Epithelial cell of proximal tubule (primary cell): ENCODE results near the gene RPS6KL1. TPM values are rescaled to one million over a fixed set of nuclear protein-coding genes. Genes with fewer than 3 reads are reported as not detected.

Experiments
- DNase-seq: peaks from one replicate; pipeline ENCODE4 v3.0.0-alpha.2; 2011; ENCODE audit warnings: low read depth
- H3K4me3 ChIP-seq: 2 replicates; pipeline ENCODE4 v1.5.1; 2011; ENCODE audit warnings: low read depth, mild to moderate bottlenecking, low read length
- total RNA-seq: library from RNA; depleted of rRNA; stranded (reverse); fragments of >200 nt; gene quantifications from 2 replicates; pipeline ENCODE4 v1.2.3, GENCODE V29; 2015
- TF ChIP-seq, protein P1 (sequence below): conservative IDR thresholded peaks from 2 replicates; pipeline ENCODE4 v1.5.1; 2012; ENCODE audit warnings: low read depth, mild to moderate bottlenecking, low read length

The RPS6KL1 gene
- total RNA-seq, 1 donor from 2014 or later, result 18.7 TPM

DNA sequence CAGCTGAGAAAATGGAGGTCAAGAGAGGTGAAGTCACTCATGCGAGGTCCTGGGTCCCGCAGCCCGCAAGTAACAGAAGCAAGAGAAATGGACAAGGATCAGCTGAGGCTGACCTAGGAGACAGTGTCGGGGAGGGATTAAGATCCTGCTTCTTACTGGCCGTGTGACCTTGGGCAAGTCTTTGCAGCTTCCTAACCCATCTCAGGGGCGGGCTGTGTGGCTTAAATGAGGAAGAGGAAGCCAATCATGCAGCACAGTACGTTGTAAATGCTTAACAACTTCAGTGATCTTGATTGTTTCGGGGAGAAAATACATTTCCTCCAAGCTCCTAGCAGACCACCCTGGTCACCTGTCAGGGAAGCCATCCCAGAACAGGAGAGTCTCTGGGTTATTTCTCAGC, 39.4 kb upstream of the RPS6KL1 start:
- H3K4me3 ChIP-seq, result no peak overlapping the region
- TF ChIP-seq, protein P1, sequence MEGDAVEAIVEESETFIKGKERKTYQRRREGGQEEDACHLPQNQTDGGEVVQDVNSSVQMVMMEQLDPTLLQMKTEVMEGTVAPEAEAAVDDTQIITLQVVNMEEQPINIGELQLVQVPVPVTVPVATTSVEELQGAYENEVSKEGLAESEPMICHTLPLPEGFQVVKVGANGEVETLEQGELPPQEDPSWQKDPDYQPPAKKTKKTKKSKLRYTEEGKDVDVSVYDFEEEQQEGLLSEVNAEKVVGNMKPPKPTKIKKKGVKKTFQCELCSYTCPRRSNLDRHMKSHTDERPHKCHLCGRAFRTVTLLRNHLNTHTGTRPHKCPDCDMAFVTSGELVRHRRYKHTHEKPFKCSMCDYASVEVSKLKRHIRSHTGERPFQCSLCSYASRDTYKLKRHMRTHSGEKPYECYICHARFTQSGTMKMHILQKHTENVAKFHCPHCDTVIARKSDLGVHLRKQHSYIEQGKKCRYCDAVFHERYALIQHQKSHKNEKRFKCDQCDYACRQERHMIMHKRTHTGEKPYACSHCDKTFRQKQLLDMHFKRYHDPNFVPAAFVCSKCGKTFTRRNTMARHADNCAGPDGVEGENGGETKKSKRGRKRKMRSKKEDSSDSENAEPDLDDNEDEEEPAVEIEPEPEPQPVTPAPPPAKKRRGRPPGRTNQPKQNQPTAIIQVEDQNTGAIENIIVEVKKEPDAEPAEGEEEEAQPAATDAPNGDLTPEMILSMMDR, result no peak
- DNase-seq, result no peak

DNA sequence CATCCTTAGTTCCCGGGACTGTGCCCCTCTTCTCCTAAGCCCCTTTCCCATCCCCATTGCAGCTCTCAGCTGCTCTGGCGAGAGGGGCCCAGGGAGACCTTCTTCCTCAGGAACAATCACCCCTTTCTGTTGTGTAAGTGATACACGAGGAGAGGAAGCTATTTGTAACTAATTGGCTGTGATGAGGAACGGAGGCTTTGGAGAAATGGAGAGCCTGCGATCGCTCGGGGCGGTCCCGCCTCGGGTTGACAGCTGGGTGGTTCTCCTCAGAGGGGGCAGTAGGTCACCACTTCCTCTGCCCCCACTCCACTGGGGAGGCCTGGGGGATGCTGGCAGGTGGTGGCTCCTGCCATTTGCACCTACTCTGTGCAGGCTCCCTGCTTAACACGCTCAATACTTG, 39.0 kb upstream of the RPS6KL1 start:
- H3K4me3 ChIP-seq, result no peak overlapping the region
- no peak for DNase-seq
- TF ChIP-seq, protein P1, result no peak

DNA sequence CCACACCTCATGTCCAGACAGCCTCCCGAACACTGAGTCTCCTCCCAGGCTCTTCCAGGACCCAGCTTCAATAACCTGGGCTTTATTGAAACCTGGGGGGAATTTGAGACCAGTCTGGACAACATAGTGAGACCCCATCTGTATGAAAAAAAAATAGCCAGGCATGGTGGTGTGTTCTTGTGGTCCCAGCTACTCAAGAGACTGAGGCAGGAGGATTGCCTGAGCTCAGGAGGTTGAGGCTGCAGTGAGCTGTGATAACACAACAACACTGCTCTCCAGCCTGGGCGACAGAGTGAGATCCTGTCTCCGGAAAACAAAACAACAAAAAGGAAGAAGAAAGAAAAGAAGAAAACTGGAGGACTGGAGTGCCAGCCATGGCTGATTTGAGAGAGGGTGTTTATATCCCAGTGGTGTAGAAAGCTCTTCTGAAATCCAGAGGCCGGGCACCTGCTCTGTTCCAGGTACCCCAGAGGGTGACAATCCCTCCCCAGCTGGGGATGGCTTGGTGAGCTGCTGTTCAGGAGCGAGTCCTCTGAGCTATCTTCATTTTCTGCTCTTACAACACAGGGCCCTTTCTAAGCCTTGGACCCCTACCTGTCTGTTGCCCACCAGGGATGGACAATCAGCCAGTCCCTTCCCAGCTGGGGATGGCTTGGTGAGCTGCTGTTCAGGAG, 38.3 kb upstream of the RPS6KL1 start:
- no peak for DNase-seq
- TF ChIP-seq, protein P1, result no peak
- H3K4me3 ChIP-seq, result no peak overlapping the region

- no peak for DNase-seq
- TF ChIP-seq, protein P1, result no peak
- no peak overlapping the region for H3K4me3 ChIP-seq
Measured at GRCh38 chr14:74960736-74961135, 37.7 kb upstream of the RPS6KL1 start.

GRCh38 chr14:74959596-74960180, 36.6 kb upstream of the RPS6KL1 start:
- no peak overlapping the region for H3K4me3 ChIP-seq
- DNase-seq, result no peak
- TF ChIP-seq, protein P1, result no peak

DNA sequence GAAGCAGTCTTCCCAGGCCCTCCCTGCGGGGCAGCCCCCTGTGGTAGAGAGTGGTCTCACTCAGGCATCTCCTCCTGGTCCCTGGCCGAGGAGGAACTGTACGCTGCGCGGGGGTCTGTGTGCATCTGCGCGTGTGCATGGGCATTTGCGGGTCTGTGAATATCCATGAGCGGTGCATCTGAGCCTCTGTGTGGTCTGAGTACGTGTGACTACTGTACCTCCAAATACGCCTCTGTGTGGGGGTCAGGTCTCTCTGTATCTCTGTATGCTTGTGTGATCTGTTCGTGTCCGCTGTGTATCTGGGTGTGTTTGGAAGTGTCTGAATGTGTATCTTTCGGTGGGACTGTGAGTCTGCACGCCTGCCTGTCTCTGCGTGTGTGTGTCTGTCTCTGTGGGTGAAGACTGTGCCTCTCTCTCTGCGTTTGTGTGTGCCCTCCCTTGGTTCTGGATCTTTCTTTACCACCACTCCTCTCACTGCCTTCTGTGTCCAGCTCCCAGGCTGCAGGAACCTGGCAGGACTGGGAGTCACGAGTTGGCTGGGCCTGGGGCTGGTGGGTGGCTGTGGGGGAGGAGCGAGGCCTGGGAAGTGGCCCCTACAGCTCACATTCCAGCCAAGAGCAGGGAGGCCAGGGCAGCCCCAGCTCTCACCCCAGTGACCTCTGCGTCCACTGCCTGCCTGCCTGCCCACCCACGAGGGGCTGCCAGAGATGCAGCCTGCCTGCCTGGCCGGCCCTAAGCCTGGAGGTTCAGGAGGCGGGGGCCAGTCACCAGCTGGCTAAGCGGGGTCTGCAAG, 33.4 kb upstream of the RPS6KL1 start:
- no peak overlapping the region for H3K4me3 ChIP-seq
- TF ChIP-seq, protein P1, result no peak
- no peak for DNase-seq

GRCh38 chr14:74956027-74956279, 32.9 kb upstream of the RPS6KL1 start:
- TF ChIP-seq, protein P1, result no peak
- DNase-seq, result no peak
- H3K4me3 ChIP-seq, result no peak overlapping the region
